GM18909 (cell line): ENCODE data around the gene CNTNAP4.

Source experiments
- ATAC-seq: cut with Tn5 transposase; IDR thresholded peaks from one replicate; pipeline ENCODE4 v1.9.1; 2021; ENCODE audit warnings: mild to moderate bottlenecking; ENCODE audit not compliant: unreplicated experiment, poor library complexity

CNTNAP4 gene

GRCh38 chr16:76276745-76277438 lies at the start of gene CNTNAP4:
CNTNAP4 (plus strand) TSS chr16:76277401; CDS start chr16:76277663, 262 bp downstream.
- ATAC-seq: no peak

GRCh38 chr16:76228546-76229146 lies 48.6 kb upstream of the CNTNAP4 start:
- no peak for ATAC-seq

- ATAC-seq: no peak
Measured at GRCh38 chr16:76232704-76233103, 44.5 kb upstream of the CNTNAP4 start.

GRCh38 chr16:76235025-76235424 lies 42.2 kb upstream of the CNTNAP4 start:
- ATAC-seq: no peak

GRCh38 chr16:76235426-76235825 lies 41.8 kb upstream of the CNTNAP4 start:
- no peak for ATAC-seq

GRCh38 chr16:76237471-76237870 lies 39.7 kb upstream of the CNTNAP4 start:
- no peak for ATAC-seq

GRCh38 chr16:76241755-76242154 lies 35.4 kb upstream of the CNTNAP4 start:
- ATAC-seq: no peak

GRCh38 chr16:76243620-76244019 lies 33.6 kb upstream of the CNTNAP4 start:
- ATAC-seq: no peak

- ATAC-seq: no peak
Measured at GRCh38 chr16:76246587-76246986, 30.6 kb upstream of the CNTNAP4 start.

GRCh38 chr16:76265434-76266045 lies 11.7 kb upstream of the CNTNAP4 start:
- ATAC-seq: peak; percentile 89

GRCh38 chr16:76268824-76269223 lies 8.4 kb upstream of the CNTNAP4 start:
- ATAC-seq: no peak

- ATAC-seq: no peak
Measured at GRCh38 chr16:76277460-76278030, 344 bp downstream of the CNTNAP4 start.

GRCh38 chr16:76278086-76278485 lies 885 bp downstream of the CNTNAP4 start:
- no peak for ATAC-seq

- ATAC-seq: no peak
Measured at GRCh38 chr16:76278980-76279379, 1.8 kb downstream of the CNTNAP4 start.

GRCh38 chr16:76280421-76281215 lies 3.4 kb downstream of the CNTNAP4 start:
- no peak for ATAC-seq

- ATAC-seq: no peak
Measured at GRCh38 chr16:76287466-76287865, 10.3 kb downstream of the CNTNAP4 start.

- ATAC-seq: no peak
Measured at GRCh38 chr16:76292218-76292617, 15.0 kb downstream of the CNTNAP4 start.

- ATAC-seq: no peak
Measured at GRCh38 chr16:76293980-76294379, 16.8 kb downstream of the CNTNAP4 start.

- ATAC-seq: no peak
Measured at GRCh38 chr16:76294396-76295214, 17.4 kb downstream of the CNTNAP4 start.

GRCh38 chr16:76297941-76298340 lies 20.7 kb downstream of the CNTNAP4 start:
- no peak for ATAC-seq
